Glutamatergic neuron (in vitro differentiated cells): ENCODE measurements around the gene CNGA4. TPM values are rescaled to one million over a fixed set of nuclear protein-coding genes. Genes with fewer than 3 reads are reported as not detected.
"Not testable (repeated sequence)": the region's sequence is repeated elsewhere in the genome, so short reads cannot be mapped to it uniquely, and the experiment has no call there.

ENCODE experiments used
- DNase-seq: peaks from one replicate; pipeline ENCODE4 v3.0.0; 2022
- H3K27ac Mint-ChIP-seq: one replicate; pipeline ENCODE4 v1.8.0; 2020; ENCODE audit warnings: mild to moderate bottlenecking, mixed read lengths, inconsistent platforms; ENCODE audit not compliant: unreplicated experiment
- H3K27me3 Mint-ChIP-seq: one replicate; pipeline ENCODE4 v1.8.0; 2020; ENCODE audit warnings: mild to moderate bottlenecking, moderate library complexity, mixed read lengths, inconsistent platforms; ENCODE audit not compliant: unreplicated experiment
- H3K36me3 Mint-ChIP-seq: one replicate; pipeline ENCODE4 v1.8.0; 2020; ENCODE audit warnings: mild to moderate bottlenecking, mixed read lengths, inconsistent platforms; ENCODE audit not compliant: unreplicated experiment
- H3K4me1 Mint-ChIP-seq: one replicate; pipeline ENCODE4 v1.8.0; 2020; ENCODE audit warnings: mild to moderate bottlenecking, low read depth, mixed read lengths, inconsistent platforms; ENCODE audit not compliant: unreplicated experiment
- H3K4me3 Mint-ChIP-seq: one replicate; pipeline ENCODE4 v1.8.0; 2020; ENCODE audit warnings: mild to moderate bottlenecking, mixed read lengths, inconsistent platforms; ENCODE audit not compliant: unreplicated experiment
- H3K9me3 Mint-ChIP-seq: one replicate; pipeline ENCODE4 v1.8.0; 2020; ENCODE audit warnings: mild to moderate bottlenecking, moderate library complexity, mixed read lengths, inconsistent platforms; ENCODE audit not compliant: unreplicated experiment
- CTCF ChIP-seq: fragments of 200-600 bp; sonication (generic); IDR thresholded peaks from one replicate; pipeline ENCODE4 v1.5.0; 2021; ENCODE audit not compliant: partially characterized antibody, unreplicated experiment
- total RNA-seq: library from RNA; stranded (reverse); fragmentation: NEBNext Ultra II Directional; extraction: Animal tissue kit (Norgen Biotek cat#: 25700); gene quantifications from one replicate; pipeline ENCODE4 v1.2.1, GENCODE V29; 2021; ENCODE audit not compliant: unreplicated experiment

Gene CNGA4
- total RNA-seq, 1 donor from 2014 or later: not detected

DNA sequence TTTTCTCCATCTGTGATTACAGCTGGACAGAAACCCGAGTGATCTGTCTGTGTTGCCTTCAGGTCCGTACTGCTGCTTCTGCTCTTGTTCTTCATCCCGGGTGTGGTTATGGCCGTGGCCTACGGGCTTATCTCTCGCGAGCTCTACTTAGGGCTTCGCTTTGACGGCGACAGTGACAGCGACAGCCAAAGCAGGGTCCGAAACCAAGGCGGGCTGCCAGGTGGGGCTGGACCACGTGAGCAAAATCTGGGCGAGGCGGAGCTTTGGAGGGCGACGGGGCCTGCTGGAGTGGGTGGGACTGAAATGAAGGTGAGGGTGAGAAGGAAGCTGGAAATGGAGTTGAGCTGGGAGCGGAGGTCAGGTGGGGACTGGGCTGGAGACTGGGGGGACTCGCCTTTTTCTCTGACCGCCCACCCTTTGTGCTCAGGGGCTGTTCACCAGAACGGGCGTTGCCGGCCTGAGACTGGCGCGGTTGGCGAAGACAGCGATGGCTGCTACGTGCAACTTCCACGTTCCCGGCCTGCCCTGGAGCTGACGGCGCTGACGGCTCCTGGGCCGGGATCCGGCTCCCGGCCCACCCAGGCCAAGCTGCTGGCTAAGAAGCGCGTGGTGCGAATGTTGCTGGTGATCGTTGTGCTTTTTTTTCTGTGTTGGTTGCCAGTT is 31.8 kb downstream of the CNGA4 start:
- no peaks in the 10 kb centered on the region for H3K36me3 Mint-ChIP-seq
- no peak for TF ChIP-seq CTCF

GRCh38 chr11:6271598-6271997 is 32.7 kb downstream of the CNGA4 start:
- TF ChIP-seq CTCF: no peak
- no peak overlapping the region for H3K4me3 Mint-ChIP-seq
- peaks cover 8% of the 10 kb centered on the region for H3K4me1 Mint-ChIP-seq
- no peaks in the 10 kb centered on the region for H3K9me3 Mint-ChIP-seq
- DNase-seq: no peak
- H3K36me3 Mint-ChIP-seq: no peaks in the 10 kb centered on the region
- H3K27ac Mint-ChIP-seq: no peak overlapping the region
- H3K27me3 Mint-ChIP-seq: peaks cover 2% of the 10 kb centered on the region

More for the DNA sequence above, 31.8 kb downstream of the CNGA4 start:
- H3K27me3 Mint-ChIP-seq: peaks cover 2% of the 10 kb centered on the region
- no peak for DNase-seq
- no peak overlapping the region for H3K4me3 Mint-ChIP-seq
- no peak overlapping the region for H3K27ac Mint-ChIP-seq
- H3K9me3 Mint-ChIP-seq: no peaks in the 10 kb centered on the region
- peaks cover 8% of the 10 kb centered on the region for H3K4me1 Mint-ChIP-seq

- Mint-ChIP-seq H3K9me3 (peaks cover 2% of the 10 kb centered on the region), H3K27me3 (peaks cover 2% of the 10 kb centered on the region), H3K36me3 (no peaks in the 10 kb centered on the region), H3K4me1 (peaks cover 8% of the 10 kb centered on the region), H3K4me3 (no peak overlapping the region), H3K27ac (peak overlapping the region; percentile 14)
- DNase-seq: no peak
- TF ChIP-seq CTCF: no peak
Observed at GRCh38 chr11:6273188-6273587, 34.3 kb downstream of the CNGA4 start.

DNA sequence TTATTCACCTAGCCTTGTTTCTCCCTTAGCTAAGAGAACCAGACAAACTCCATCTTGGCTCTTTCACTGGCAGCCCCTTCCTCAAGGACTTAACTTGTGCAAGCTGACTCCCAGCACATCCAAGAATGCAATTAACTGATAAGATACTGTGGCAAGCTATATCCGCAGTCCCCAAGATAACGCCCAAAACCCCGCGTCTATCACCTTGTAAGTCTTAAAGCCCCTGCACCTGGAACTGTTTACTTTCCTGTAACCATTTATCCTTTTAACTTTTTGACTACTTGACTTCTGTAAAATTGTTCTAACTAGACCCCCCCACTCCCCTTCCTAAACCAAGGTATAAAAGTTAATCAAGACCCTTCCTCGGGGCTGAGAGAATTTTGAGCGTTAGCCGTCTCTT is 41.9 kb downstream of the CNGA4 start:
- H3K27ac Mint-ChIP-seq, H3K27me3 Mint-ChIP-seq, H3K9me3 Mint-ChIP-seq, H3K36me3 Mint-ChIP-seq, H3K4me1 Mint-ChIP-seq, DNase-seq, H3K4me3 Mint-ChIP-seq: not testable (repeated sequence)

DNA sequence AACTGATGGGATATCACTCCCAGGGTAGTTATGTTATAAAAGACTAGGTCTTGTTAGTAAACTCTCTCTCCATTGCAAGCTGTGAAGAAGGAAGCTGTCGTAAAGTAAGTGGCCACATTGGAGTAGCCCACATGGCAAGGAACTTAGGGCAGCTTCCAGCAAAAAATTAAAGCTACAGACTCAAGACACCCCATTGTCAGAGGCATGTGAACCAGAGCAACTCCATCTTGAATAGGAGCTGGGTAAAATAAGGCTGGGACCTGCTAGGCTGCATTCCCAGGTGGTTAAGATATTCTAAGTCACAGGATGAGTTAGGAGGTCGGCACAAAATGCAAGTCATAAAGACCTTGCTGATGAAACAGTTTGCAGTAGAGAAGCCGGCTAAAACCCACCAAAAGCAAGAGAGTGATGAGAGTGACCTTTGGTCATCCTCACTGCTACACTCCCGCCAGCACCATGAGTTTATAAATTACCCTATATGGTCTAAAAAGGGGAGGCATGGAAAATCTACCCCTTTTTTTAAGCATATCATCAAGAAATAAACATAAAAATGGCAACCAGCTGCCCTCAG is 44.6 kb downstream of the CNGA4 start:
- no peaks in the 10 kb centered on the region for H3K36me3 Mint-ChIP-seq
- H3K4me3 Mint-ChIP-seq: no peak overlapping the region
- no peak for DNase-seq
- H3K27me3 Mint-ChIP-seq: peaks cover 6% of the 10 kb centered on the region
- H3K9me3 Mint-ChIP-seq: no peaks in the 10 kb centered on the region
- no peak overlapping the region for H3K27ac Mint-ChIP-seq
- H3K4me1 Mint-ChIP-seq: no peaks in the 10 kb centered on the region
- no peak for TF ChIP-seq CTCF
